GM03348 (cell line): ENCODE measurements around the gene TAS2R20.
"Not testable (repeated sequence)": the region's sequence is repeated elsewhere in the genome, so short reads cannot be mapped to it uniquely, and the experiment has no call there.

Experiments
- DNase-seq: peaks from one replicate; pipeline ENCODE4 v3.0.0; 2012; ENCODE audit warnings: low spot score

Gene TAS2R20

GRCh38 chr12:10998204-10998603 lies at the start of gene TAS2R20:
Gene TAS2R20, minus strand, starts transcription at chr12:10998304. Its CDS starts 429 bp downstream, at chr12:10997875.
- no peak for DNase-seq

GRCh38 chr12:11041366-11041765 lies 43.3 kb upstream of the TAS2R20 start:
- not testable (repeated sequence) for DNase-seq

GRCh38 chr12:11040162-11040561 lies 42.1 kb upstream of the TAS2R20 start:
- peak; percentile 9 for DNase-seq

GRCh38 chr12:11039171-11039570 lies 41.1 kb upstream of the TAS2R20 start:
- no peak for DNase-seq

- not testable (repeated sequence) for DNase-seq
Measured at GRCh38 chr12:11033959-11034358, 35.9 kb upstream of the TAS2R20 start.

GRCh38 chr12:11031307-11031706 lies 33.2 kb upstream of the TAS2R20 start, which contains the start of gene TAS2R31:
Gene TAS2R31, minus strand, starts transcription at chr12:11031407. Its CDS starts 72 bp downstream, at chr12:11031335.
- no peak for DNase-seq

GRCh38 chr12:11026118-11026517 lies 28.0 kb upstream of the TAS2R20 start:
- no peak for DNase-seq

- no peak for DNase-seq
Measured at GRCh38 chr12:11023387-11023786, 25.3 kb upstream of the TAS2R20 start.

GRCh38 chr12:11022520-11022919 lies 24.4 kb upstream of the TAS2R20 start, which contains the start of gene TAS2R19:
Gene TAS2R19, minus strand, starts transcription at chr12:11022620. Its CDS starts 49 bp downstream, at chr12:11022571.
- no peak for DNase-seq

GRCh38 chr12:11016937-11017336 lies 18.8 kb upstream of the TAS2R20 start:
- DNase-seq: no peak

- no peak for DNase-seq
Measured at GRCh38 chr12:11015775-11016430, 17.8 kb upstream of the TAS2R20 start.

GRCh38 chr12:11014234-11014633 lies 16.1 kb upstream of the TAS2R20 start:
- DNase-seq: no peak

GRCh38 chr12:11007608-11008007 lies 9.5 kb upstream of the TAS2R20 start:
- DNase-seq: no peak

- no peak for DNase-seq
Measured at GRCh38 chr12:10994307-10994706, 3.8 kb downstream of the TAS2R20 start.

GRCh38 chr12:10989107-10989506 lies 9.0 kb downstream of the TAS2R20 start:
- DNase-seq: no peak

GRCh38 chr12:10986812-10987211 lies 11.3 kb downstream of the TAS2R20 start, which contains the start of gene TAS2R50:
Gene TAS2R50, minus strand, starts transcription at chr12:10986912. Its CDS starts 52 bp downstream, at chr12:10986860.
- no peak for DNase-seq

GRCh38 chr12:10982244-10982643 lies 15.9 kb downstream of the TAS2R20 start:
- DNase-seq: no peak

GRCh38 chr12:10974965-10975364 lies 23.1 kb downstream of the TAS2R20 start:
- DNase-seq: no peak

GRCh38 chr12:10968765-10969456 lies 29.2 kb downstream of the TAS2R20 start:
- DNase-seq: peak; percentile 20

- peak; percentile 56 for DNase-seq
Measured at GRCh38 chr12:10967409-10967808, 30.7 kb downstream of the TAS2R20 start.

GRCh38 chr12:10966314-10966713 lies 31.8 kb downstream of the TAS2R20 start:
- DNase-seq: no peak

- no peak for DNase-seq
Measured at GRCh38 chr12:10965476-10965875, 32.6 kb downstream of the TAS2R20 start.

- DNase-seq: no peak
Measured at GRCh38 chr12:10960211-10960610, 37.9 kb downstream of the TAS2R20 start.
